ENCODE results near the gene SDK2.
A peak's percentile ranks its signal among the peaks of the same experiment; 100 is the strongest.

DNA sequence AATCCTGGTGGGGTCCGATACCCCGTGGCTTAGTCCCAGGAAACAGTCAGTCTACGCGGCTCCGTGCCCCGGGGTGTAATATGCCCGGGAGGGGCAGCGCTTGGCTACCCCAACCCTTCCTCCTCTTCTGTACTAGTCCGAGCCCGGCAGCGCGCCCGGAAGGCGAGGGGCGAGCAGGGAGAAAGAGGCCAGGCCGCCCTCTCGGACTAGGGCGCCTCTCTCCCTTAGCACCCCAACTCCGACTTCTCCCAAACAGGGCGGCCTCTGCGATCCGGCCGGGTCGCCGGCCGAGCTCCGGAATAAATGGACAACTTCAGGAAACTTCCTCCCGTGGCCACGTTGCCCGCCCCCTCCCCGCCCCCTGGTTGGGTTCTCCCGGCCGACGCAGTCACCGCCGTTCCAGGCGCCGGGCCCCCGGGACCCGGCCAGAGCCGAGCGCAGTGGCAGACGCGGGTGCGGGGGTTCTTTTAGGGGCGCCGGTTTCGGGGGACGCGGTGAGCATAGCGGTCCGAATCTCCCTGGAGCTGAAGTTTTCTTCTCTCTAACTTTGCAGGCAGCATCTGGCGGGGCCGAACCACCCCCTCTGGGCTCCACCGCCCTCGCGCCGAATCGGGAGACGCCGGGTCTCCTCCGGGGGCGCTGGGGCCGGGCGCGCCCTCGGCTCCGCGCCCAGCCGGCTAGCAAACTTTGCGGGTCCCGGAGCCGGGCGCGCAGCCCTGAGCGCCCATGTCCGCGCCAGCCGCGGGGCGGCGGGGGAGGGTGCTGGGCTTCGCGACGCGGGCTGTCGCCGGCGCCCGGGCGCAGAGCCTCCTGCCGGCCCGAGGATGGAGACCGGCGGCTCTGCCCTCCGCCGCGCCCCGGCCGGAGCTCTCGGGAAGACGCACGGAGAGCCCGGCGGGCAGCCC lies at the start of gene SDK2:
- TF ChIP-seq, protein P1, sequence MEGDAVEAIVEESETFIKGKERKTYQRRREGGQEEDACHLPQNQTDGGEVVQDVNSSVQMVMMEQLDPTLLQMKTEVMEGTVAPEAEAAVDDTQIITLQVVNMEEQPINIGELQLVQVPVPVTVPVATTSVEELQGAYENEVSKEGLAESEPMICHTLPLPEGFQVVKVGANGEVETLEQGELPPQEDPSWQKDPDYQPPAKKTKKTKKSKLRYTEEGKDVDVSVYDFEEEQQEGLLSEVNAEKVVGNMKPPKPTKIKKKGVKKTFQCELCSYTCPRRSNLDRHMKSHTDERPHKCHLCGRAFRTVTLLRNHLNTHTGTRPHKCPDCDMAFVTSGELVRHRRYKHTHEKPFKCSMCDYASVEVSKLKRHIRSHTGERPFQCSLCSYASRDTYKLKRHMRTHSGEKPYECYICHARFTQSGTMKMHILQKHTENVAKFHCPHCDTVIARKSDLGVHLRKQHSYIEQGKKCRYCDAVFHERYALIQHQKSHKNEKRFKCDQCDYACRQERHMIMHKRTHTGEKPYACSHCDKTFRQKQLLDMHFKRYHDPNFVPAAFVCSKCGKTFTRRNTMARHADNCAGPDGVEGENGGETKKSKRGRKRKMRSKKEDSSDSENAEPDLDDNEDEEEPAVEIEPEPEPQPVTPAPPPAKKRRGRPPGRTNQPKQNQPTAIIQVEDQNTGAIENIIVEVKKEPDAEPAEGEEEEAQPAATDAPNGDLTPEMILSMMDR (IDR thresholded peaks at IDR 0.05; ENCODE audit: control extremely low read depth in 1 of 3, insufficient read depth in 1 of 3, low read depth in 1 of 3, low read length in 3 of 3) = no peak
- TF ChIP-seq, protein P2, sequence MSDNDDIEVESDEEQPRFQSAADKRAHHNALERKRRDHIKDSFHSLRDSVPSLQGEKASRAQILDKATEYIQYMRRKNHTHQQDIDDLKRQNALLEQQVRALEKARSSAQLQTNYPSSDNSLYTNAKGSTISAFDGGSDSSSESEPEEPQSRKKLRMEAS (IDR thresholded peaks at IDR 0.05) = no peak
- no peak for TF ChIP-seq POLR2AphosphoS5 (IDR thresholded peaks at IDR 0.05; ENCODE audit: low read depth, low read length)
- TF ChIP-seq, protein P3, sequence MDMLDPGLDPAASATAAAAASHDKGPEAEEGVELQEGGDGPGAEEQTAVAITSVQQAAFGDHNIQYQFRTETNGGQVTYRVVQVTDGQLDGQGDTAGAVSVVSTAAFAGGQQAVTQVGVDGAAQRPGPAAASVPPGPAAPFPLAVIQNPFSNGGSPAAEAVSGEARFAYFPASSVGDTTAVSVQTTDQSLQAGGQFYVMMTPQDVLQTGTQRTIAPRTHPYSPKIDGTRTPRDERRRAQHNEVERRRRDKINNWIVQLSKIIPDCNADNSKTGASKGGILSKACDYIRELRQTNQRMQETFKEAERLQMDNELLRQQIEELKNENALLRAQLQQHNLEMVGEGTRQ (IDR thresholded peaks at IDR 0.05; ENCODE audit: low read length) = no peak
- TF ChIP-seq POLR2A (IDR thresholded peaks at IDR 0.05; ENCODE audit: control extremely low read depth in 1 of 2, low read depth in 2 of 2, low read length in 2 of 2) = no peak
- no peak for TF ChIP-seq BCL11A (IDR thresholded peaks at IDR 0.05; ENCODE audit: low read depth in 2 of 2, low read length in 2 of 2)
- no peak for TF ChIP-seq CHD2 (IDR thresholded peaks at IDR 0.05; ENCODE audit: low read length)
- peak; percentile 6; the same call in 1 of the 2 replicates for TF ChIP-seq SUZ12 (IDR thresholded peaks at IDR 0.05; ENCODE audit: low read length)
- TF ChIP-seq JUND (IDR thresholded peaks at IDR 0.05; ENCODE audit: low read length) = no peak
